ENCODE data around the gene PHF3.

- TF ChIP-seq POLR2AphosphoS5 (IDR thresholded peaks at IDR 0.05; ENCODE audit: low read depth, low read length) (no peak), CTCF (IDR thresholded peaks at IDR 0.05) (no peak), SIN3A (IDR thresholded peaks at IDR 0.05; ENCODE audit: borderline replicate concordance, insufficient read depth, low read depth, low read length) (no peak)
These were observed 105.1 kb downstream of the PHF3 start for GRCh38 chr6:63740709-63741108.
